Panc1 (cell line): ENCODE results near the gene CIBAR2.

Experiments used
- POLR2AphosphoS5 ChIP-seq: IDR thresholded peaks from 2 replicates; pipeline ENCODE4 v1.6.1; 2012; ENCODE audit warnings: mild to moderate bottlenecking, low read depth, low read length, moderate library complexity
- TF ChIP-seq, protein P1 (sequence below): fragments of 450-650 bp; IDR thresholded peaks from 2 replicates; pipeline ENCODE4 v1.5.1; 2017; ENCODE audit warnings: mild to moderate bottlenecking

DNA sequence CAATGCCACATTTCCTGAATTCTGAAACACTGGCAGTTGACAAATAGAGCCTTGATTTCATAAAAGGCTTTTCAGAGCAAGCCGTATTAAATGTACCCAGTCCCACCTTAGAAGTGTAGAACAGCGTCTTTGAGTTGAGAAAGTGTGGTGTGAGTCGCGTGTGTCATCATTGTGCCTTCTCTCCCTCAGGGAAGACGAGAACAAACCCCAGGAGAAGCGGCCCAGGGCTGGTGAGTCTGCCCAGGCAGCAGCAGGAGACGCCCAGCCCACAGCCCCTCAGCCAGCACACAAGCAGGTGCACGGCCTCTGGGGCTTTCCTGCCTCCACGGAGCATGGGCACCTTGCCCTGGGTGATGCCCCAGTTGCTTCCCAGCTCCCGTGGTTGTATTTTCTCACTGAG, 34.0 kb downstream of the CIBAR2 start:
- TF ChIP-seq, protein P1, sequence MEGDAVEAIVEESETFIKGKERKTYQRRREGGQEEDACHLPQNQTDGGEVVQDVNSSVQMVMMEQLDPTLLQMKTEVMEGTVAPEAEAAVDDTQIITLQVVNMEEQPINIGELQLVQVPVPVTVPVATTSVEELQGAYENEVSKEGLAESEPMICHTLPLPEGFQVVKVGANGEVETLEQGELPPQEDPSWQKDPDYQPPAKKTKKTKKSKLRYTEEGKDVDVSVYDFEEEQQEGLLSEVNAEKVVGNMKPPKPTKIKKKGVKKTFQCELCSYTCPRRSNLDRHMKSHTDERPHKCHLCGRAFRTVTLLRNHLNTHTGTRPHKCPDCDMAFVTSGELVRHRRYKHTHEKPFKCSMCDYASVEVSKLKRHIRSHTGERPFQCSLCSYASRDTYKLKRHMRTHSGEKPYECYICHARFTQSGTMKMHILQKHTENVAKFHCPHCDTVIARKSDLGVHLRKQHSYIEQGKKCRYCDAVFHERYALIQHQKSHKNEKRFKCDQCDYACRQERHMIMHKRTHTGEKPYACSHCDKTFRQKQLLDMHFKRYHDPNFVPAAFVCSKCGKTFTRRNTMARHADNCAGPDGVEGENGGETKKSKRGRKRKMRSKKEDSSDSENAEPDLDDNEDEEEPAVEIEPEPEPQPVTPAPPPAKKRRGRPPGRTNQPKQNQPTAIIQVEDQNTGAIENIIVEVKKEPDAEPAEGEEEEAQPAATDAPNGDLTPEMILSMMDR = no peak
- no peak for TF ChIP-seq POLR2AphosphoS5
